HG02588 (cell line): Measurements from ENCODE around the gene ERFE.

Source experiments
- ATAC-seq: cut with Tn5 transposase; IDR thresholded peaks from one replicate; pipeline ENCODE4 v1.9.1; 2021; ENCODE audit warnings: mild to moderate bottlenecking, moderate library complexity; ENCODE audit not compliant: unreplicated experiment

ERFE gene

DNA sequence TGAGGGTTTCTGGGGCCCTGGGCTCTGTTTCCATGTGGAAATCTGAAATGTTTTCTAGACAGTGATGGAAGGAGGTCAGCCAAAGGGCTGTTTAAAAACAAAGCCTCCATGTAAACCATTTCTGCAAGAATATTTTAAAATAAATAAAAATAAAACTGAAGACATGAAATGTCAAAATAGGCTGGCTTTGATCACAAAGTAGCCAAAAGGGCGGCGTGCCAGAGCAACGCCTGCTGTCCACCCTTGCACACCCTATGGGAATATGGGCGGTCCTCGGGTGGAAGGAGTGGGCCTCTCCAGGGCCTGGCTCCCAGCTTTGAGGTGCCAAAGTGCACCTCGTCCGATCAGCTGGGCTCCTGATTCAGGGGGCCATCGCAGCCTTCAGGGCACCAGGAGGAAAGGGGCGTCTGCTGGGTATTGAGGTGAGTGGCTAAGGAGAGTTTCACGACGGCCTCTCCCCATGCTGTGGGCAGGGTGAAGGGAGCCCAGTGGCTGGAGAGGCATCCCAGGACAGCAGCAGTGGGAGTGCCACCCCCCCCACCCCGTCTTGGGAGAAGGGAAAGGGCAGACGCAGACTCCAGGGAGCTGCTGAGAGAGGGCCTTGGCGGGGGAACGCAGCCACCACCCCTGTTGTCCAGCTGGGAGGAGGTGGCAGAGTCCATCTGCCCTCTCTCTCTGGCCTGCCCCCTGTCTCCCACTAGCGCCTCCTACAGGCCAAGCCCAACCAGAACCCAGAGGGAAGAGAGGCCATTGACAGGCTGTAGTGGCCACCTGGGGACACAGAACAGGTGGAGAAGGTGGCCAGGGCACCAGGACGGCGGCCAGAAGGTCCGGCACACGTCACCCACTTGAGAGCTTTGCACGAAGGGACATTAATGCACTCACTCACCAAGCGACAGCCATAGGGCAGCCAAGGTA, 5.7 kb upstream of the ERFE start:
- no peak for ATAC-seq

DNA sequence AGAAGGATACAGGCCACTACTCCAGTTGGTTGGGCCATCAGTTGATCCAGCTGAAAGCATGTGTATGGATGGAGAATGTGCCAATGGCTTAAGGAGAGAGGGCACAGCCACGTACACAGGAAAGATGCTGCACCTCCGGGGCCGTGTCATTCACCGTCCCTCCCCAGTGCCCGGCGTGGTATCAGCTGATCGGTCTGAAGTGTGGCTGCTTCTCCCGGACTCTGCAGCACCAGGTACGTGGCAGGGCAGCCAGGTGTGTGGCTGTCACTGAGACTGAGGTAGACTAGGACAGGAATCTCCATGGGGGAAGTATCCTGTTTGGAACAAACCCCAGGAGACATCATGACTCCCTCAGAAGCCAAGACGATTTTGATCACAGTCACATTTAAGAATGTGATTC, 4.2 kb upstream of the ERFE start:
- no peak for ATAC-seq

DNA sequence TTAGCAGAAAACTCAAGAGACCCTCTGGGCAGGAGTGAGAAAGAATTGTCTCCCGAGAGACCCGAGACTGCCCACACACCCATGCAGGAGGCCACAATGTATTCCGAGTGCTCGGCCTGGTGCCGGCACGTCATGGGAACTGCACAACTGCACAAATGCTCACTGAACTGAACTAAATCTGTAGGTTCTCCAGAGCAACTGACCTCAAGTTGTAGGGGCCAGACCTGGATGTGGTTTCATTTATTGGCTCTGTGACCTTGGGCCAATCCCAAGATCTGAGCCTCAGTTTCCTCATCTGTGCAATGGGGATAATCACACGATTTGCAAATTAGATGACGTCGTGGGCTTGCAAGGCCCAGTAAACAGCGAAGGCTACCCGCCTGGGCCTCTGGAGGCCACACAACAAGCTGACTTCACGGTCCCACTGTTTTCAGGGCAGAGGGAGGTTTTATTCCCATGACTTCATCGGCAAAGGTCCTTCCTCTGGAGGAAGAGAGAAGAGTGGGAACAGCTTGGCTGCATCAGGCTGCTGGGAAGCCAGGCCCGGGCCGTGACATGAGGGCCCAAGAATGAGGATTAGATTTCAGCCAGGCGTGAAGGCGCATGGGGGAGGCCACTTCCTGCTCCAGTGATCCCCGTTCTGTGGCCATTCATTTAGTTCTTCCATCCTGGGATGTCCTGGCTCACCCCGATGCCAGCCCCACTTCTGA, 3.6 kb upstream of the ERFE start:
- ATAC-seq, result no peak

DNA sequence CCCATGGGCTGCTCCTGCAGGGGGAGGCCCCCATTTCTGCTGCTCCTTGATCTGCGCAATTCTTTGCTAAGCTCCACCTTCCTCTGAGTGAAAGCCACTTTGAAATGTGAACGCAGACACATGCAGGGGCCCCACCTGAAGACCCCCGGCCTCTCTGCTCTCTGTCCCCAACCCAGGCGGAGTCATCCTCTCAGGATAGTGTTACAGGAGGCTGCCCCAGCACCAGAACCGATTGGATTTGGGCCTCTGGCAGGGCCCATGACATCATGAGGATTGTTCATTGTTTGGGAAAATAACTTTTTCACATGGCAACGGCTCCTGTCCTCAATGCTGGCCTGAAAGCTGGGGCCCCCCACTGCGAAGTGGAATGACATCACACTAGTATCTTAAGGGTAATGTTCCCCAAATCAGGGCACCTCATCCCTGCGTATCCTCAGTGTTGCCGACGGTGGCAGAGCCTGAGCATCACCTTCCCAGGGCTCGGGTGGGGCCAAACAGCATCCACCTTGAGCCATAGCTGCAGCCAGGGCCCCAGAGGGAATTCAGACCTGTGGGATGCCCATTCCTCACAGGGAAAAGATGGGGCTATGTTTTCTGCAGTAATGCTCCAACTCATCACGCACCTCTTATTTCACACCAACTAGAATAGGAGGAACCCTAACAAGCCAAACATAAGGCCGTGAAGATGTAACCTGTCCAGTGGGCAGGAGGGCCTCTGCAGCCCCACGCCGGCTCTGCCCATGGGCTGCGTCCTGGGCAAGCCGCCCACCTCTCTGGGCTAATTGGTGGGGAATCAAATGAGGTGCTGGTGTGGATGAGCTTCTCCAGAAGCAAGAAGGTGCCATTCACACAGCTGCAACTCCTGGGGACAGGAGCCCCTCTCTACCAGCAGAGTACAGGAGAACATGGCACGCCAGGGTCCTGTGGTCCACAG, 2.7 kb upstream of the ERFE start:
- no peak for ATAC-seq

DNA sequence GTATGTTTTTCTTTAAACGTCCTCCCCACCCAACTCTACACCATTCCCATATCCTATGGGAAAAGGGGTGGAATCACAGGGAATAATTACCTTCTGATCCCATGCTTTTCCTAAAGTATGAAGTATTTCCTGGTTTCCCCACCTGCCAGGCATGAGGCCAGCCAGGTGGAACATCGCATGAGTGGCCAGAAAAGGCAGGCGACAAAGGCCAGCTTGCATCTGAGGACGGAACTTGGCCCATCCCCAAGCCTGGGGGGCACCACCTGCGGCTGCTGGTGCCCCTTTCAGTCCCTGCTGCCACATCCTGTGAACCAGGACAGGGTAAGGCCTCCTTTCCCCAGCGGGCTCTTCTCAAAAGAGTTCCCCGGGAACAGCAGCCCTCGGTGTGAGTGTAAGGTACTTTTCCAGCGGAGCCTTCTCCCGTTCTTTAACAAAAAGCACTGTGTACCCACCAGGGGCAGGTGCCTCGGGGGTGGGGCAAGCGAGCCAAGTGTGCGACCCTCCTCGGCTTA, 1.2 kb upstream of the ERFE start:
- ATAC-seq, result no peak

DNA sequence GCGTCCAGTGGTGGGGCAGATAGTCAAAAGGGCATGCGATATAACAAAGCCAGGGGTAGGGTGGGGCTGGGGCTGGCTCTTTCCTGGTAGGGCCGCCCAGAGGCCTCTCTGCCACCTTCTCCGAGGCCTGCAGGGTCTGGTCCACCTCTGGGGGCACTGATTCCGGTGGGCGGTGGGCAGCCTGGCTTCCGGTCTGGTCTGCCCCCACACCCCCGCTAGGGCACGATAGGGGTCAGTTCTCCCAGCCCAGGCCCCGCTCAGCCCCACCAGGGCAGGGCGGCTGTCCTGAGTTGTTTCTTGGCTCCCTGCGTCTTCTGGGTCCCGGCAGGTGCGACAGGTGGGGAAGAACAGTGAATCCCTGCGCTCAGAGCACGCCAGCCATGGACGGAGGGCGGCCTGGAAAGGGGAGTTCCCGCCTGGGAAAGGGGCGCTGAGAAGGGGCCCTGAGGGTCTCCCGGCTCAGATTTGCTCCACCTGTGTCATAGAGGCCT, 707 bp upstream of the ERFE start:
- ATAC-seq, result no peak

DNA sequence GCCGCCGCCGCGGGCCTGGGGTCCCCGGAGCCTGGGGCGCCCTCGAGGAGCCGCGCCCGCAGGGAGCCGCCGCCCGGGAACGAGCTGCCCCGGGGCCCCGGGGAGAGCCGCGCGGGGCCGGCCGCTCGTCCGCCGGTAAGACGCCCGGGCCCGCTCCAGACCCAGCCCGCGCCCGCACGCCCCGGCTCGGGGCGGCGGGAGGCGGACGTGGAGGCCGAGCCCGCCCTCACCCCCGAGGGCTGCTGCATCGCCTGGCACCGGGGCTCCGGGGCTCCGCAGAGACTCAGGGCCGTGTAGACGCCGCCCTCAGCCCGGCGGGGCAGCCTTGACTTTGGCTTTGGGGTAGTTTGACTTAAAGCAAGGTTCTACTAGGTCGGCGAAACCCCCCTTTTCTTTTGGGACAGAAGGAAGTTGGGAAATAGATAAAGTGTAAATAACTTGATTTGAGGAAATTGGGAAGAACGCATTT, 335 bp downstream of the ERFE start:
- ATAC-seq, result no peak

DNA sequence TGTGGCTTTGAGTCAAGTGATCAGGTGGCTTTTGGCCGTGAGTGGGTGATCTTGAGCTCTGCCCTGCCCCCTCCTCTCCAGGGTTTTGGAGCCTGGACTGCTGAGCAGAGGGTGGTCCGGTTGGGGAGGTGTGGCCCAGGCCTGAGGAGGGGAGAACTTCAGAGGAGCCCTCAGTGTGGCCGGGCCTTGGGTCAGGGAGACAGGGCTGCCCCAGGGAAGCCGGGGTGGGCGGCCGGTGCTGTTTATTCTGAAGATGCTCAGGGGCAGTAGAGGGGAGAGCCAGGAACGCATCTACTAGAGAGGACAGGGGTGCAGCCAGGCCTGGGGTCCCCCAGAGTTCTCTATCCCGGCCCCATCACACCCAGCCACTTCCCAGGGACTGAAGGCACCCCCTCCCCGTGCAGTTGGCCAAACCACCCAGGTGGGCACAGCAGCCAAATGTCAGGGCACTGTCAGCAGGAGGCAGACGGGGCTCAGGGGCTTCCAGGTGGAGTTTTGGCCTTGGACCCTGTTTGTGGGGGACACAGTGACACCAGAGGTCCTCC, 963 bp downstream of the ERFE start:
- no peak for ATAC-seq

DNA sequence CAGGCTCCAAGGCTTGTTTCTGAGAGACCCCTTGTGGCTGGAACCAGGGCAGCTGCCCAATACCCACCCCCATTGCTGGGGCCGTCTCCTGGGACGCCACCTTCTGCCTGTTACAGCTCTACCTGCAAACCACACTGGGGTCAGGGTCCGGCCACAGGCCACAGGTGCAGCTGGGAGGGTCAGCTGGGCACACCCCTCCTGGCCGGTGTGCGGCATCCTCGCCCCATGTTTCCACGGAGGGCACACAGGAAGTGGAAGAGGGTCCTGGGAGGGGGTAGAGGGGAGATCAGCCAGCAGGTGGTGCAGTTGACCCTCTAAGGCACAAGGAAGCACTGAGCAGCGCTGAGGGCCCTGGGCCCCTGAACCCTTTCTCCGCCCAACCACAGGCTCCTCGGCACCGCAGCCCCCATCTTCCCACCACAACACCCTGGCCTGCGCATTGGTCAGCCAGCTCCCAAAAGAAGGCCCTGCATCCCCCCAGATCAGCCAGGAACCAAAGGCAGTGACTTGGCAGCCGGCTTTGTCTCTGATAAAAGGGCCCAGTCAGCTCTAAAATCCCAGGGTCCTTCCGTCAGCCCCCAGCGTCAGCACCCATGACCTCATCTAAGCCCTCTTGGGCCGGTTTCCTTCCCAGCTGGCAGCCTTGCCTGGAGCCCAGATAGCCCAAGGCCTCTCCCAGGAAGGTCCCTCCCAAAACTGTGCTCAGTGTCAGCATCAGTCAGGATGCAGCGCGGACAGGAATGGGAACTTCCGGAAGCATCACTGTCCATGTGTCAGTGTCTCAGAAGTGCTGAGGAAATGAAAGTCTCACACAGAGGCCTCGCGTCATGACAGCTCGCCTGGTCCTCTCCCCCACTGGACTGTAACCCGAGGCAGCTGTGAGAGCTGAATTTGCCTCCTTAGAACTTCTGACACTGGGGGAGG, 1.7 kb downstream of the ERFE start:
- ATAC-seq, result no peak

DNA sequence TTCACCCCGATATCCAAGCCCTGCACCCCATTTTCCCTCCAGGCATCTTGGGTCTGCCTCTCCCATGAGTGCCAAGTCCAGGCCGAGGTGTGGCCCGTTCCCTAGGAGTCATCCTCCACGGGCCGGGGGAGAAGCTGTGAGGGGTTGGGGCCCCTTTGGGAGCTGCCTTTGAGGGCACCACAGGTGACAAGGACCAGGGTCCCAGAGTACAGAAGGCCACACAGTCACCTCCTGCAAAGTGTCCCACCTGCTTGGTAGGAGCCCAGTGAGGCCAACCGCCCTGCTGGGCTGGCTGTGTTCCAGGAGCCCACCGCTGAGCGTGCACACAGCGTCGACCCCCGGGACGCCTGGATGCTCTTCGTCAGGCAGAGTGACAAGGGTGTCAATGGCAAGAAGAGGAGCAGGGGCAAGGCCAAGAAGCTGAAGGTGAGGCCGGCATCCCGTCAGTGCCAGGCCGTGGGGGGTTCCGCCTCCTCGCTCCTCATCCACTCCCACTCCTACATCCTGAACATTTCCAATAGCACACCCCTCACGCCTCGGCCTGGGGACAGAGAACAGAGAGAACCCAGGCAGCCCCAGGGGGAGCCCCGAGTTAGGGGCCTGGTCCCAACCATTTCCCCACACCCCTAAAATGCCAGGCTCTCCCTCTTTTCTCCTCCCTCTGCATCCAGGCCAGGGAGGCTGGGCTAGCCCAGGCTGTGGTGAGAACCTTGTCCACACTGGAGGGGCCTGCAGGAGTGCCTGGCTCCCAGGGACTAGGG, 2.7 kb downstream of the ERFE start:
- ATAC-seq, result no peak

DNA sequence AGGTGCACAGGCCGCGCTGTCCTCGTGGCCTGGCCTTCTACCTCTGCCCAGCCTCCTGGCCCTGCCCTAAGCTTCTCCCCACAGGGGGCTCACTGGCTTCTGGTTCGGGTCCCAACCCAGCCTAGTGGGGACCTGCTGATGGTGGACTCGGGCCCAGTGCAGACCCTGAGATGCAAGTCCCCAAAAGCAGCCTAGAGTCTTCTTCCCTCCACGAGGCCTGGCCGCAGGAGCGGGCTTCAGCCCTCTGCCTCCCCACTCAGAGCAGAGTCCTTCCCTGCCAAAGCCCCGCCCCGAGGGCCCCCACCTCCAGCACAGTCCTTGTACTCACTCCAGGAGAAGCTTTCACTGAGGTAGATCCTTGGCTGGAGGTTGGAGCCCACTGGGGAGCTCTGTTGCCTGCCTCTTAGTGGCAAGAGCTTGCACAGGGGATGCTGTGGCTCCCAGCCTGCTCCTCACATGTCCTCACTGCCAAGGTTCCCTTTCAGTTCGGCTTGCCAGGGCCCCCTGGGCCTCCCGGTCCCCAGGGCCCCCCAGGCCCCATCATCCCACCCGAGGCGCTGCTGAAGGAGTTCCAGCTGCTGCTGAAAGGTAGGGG, 3.6 kb downstream of the ERFE start:
- ATAC-seq, result no peak

DNA sequence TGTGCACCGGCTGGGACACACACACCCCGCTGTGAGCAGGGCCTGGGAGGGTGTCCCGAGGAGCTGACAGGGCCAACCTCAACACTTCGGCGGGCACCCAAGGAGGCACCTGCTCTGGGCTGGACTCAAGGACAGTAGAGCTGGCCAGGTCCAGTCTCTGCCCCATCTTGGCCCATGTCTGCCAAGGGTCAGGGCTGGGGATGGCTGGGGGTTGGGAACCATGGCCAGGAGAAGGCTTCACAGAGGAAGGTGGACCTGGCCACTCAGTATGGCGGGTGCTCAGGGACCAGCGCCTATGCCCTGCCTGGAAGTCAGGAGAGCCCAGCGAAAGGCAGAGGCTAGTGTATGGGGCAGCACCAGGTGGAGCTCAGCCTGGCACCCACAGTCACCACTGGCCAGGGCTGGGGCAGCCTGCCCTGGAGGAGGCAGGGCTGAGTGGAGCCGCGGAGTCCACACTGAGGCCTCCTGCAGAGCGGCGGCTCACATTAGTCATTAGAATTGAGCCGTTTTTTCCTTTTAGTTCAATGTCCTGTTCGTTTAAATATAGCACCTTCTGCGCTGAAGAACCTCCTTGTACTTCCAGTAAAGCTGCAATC, 4.2 kb downstream of the ERFE start:
- no peak for ATAC-seq

DNA sequence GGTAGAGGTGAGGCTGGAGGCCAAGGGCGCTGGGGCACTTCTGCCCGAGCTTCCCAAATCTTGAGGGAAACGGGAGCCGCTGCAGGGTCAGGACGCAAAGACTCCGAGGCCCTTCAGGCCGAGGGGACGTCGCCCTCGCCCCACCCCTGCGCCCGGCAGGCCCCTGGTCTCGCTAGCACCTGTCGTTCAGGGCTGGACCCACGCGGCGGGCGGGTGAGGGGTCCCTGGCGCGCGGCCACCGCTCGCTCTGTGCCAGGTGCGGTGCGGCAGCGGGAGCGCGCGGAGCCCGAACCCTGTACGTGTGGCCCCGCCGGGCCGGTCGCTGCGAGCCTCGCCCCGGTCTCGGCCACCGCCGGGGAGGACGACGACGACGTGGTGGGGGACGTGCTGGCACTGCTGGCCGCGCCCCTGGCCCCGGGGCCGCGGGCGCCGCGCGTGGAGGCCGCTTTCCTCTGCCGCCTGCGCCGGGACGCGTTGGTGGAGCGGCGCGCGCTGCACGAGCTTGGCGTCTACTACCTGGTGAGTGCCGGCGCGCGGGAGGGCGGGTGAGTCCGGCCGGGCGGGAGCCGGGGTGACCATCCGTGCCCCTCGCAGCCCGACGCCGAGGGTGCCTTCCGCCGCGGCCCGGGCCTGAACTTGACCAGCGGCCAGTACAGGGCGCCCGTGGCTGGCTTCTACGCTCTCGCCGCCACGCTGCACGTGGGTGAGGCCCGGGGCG, 4.9 kb downstream of the ERFE start:
- ATAC-seq, result no peak

DNA sequence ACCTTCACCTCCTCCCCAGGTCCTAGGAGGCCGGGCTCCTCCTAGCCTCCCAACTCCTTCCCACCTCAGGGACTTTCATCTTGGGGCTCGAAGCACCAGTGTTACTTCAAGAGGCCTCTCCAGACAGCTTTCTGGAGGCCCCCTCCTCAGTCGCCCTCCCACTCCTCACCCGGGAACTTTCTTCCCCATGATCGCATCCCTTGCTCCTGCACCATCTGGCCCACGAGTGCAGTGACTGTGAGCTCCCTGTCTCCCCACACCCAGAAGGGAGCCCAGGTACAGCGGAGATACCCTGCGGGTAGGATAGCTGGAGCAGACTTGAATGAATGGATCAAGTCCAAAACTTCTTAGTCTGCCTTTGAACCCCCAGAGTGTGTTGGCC, 6.1 kb downstream of the ERFE start:
- ATAC-seq, result no peak

DNA sequence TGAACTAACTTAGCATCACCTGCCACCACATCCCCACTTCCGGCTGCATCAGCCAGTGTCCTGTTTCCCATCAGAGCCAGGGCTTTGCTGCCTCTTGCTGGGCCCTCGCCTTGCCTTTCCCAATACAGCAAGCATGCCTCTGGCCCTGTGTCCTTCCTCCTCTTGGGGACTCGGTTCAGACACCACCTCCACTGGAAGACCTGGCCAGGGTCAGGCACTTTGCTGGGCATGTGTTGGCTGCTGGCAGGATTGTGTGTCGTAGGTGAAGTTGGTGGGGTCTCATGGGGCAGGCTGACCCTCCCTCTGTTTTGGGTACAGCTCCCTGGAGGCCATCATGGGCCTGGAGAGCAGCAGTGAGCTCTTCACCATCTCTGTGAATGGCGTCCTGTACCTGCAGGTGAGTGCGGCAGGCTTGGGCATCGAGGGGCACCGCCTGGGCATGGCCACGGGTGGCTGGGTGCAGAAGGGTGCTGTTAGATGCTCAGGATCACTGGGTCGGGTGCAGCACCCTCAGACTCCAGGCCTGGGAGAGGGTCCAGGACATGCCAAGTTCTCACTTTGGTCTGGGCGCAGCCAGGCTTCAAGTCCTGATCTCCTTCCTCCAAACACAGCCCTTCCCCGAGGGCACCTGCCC, 6.6 kb downstream of the ERFE start:
- ATAC-seq, result no peak

DNA sequence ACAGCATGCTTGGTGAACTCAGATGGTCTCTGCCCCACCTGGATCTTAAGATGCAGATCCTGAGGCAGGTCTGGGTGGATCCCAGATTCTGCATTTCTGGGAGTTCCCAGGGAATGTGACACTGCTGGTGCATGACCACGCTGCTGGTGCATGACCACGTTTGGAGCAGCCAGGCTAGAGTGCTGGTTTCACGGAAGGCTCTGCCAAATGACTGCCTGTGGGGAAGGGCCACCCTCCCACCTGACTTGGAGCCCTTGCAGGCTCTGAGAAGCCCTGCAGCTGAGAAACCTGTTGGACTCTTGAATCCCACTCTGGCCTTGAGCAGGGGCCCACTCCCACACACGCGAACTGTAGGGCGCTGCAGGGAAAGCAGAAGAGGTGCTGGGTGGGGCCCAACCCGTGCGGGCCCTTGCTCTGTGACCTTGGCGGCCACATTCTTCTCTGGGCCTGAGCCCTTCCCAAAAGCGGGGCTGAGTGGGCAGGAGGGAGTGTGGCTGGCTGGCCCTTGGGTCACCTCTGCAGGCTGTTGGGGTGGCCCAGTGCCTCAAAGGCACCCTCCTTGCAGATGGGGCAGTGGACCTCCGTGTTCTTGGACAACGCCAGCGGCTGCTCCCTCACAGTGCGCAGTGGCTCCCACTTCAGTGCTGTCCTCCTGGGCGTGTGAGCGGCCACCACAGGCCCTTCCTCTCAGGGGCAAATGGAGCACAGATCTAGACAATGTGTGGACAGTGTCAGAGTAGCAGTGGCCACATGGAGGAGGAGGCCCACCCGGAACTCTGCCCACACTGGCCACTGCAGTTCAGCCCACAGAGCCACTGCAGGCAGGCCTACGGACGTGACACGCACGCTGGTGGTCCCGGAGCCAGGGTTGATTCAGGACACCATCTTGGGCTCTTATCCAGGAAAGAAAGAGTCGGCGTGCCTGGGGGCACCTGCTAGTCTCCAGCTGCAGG, 7.9 kb downstream of the ERFE start:
- no peak for ATAC-seq
